GM21515 (cell line): ENCODE data around the gene GPR26.

Source experiments
- ATAC-seq: cut with Tn5 transposase; IDR thresholded peaks from one replicate; pipeline ENCODE4 v1.9.1; 2021; ENCODE audit not compliant: unreplicated experiment

The GPR26 gene

GRCh38 chr10:123645615-123646014, 20.5 kb upstream of the GPR26 start:
- ATAC-seq: no peak

- no peak for ATAC-seq
Measured at GRCh38 chr10:123648595-123648994, 17.6 kb upstream of the GPR26 start.

- no peak for ATAC-seq
Measured at GRCh38 chr10:123649676-123650075, 16.5 kb upstream of the GPR26 start.

- no peak for ATAC-seq
Measured at GRCh38 chr10:123651421-123652047, 14.6 kb upstream of the GPR26 start.

GRCh38 chr10:123655751-123656150, 10.4 kb upstream of the GPR26 start:
- ATAC-seq: no peak

GRCh38 chr10:123663522-123663921, 2.6 kb upstream of the GPR26 start:
- no peak for ATAC-seq

GRCh38 chr10:123665491-123666286, 466 bp upstream of the GPR26 start:
- ATAC-seq: no peak

- ATAC-seq: no peak
Measured at GRCh38 chr10:123669886-123670285, 3.7 kb downstream of the GPR26 start.

- ATAC-seq: no peak
Measured at GRCh38 chr10:123673198-123673597, 7.0 kb downstream of the GPR26 start.

GRCh38 chr10:123674741-123675140, 8.6 kb downstream of the GPR26 start:
- ATAC-seq: no peak

GRCh38 chr10:123675811-123676210, 9.7 kb downstream of the GPR26 start:
- ATAC-seq: no peak

GRCh38 chr10:123677556-123677955, 11.4 kb downstream of the GPR26 start:
- no peak for ATAC-seq

- ATAC-seq: no peak
Measured at GRCh38 chr10:123678376-123678775, 12.2 kb downstream of the GPR26 start.

- no peak for ATAC-seq
Measured at GRCh38 chr10:123681285-123681684, 15.1 kb downstream of the GPR26 start.

GRCh38 chr10:123682477-123682876, 16.3 kb downstream of the GPR26 start:
- no peak for ATAC-seq

- no peak for ATAC-seq
Measured at GRCh38 chr10:123683459-123683858, 17.3 kb downstream of the GPR26 start.

- ATAC-seq: no peak
Measured at GRCh38 chr10:123683865-123684264, 17.7 kb downstream of the GPR26 start.

GRCh38 chr10:123685260-123685659, 19.1 kb downstream of the GPR26 start:
- no peak for ATAC-seq

- no peak for ATAC-seq
Measured at GRCh38 chr10:123687758-123688157, 21.6 kb downstream of the GPR26 start.

GRCh38 chr10:123689880-123690279, 23.7 kb downstream of the GPR26 start:
- ATAC-seq: no peak

- ATAC-seq: no peak
Measured at GRCh38 chr10:123703195-123703790, 37.1 kb downstream of the GPR26 start.

- ATAC-seq: no peak
Measured at GRCh38 chr10:123704076-123704475, 37.9 kb downstream of the GPR26 start.
